Panc1 (cell line): ENCODE measurements around the gene IL22RA1. TPM values are rescaled to one million over a fixed set of nuclear protein-coding genes. Genes with fewer than 3 reads are reported as not detected.

Experiments
- ATAC-seq: fragments of 200-7000 bp; cut with Tn5 transposase; 2 replicates; pipeline ENCODE4 v1.9.1; 2020; ENCODE audit warnings: mild to moderate bottlenecking, moderate library complexity
- BruUV-seq: library from RNA; stranded (reverse); fragments of 400-500 nt; replicated peaks from 2 replicates; lab custom pipeline; 2021; lab: Mats Ljungman, UMichigan
- CTCF ChIA-PET: fragments of 300-600 bp; sonication (Branson Sonifier 250); formaldehyde crosslinking; loops from one replicate; lab custom pipeline; 2022; ENCODE audit warnings: antibody characterized with exemption; lab: Charles Lee
- POLR2A ChIA-PET: fragments of 300-600 bp; sonication (Branson Sonifier 250); formaldehyde crosslinking; loops from one replicate; lab custom pipeline; 2022; ENCODE audit warnings: antibody characterized with exemption; lab: Charles Lee
- DNase-seq: peaks from one replicate; pipeline ENCODE4 v3.0.0-alpha.2; 2010; ENCODE audit warnings: low read depth, low spot score
- H3K27ac ChIP-seq: 2 replicates; pipeline ENCODE4 v1.5.1; 2011; ENCODE audit warnings: mild to moderate bottlenecking, low read length, inconsistent platforms
- H3K27me3 ChIP-seq: fragments of 200-500 bp; sonication (Bioruptor generic); 2 replicates; pipeline ENCODE4 v1.6.0; 2014; ENCODE audit warnings: low read length, inconsistent platforms; ENCODE audit not compliant: control insufficient read depth, insufficient read depth
- H3K36me3 ChIP-seq: fragments of 200-500 bp; sonication (Bioruptor generic); 2 replicates; pipeline ENCODE4 v1.5.1; 2014; ENCODE audit warnings: inconsistent platforms, mild to moderate bottlenecking, low read length, moderate library complexity; ENCODE audit not compliant: control insufficient read depth, insufficient read depth
- H3K4me1 ChIP-seq: 2 replicates; pipeline ENCODE4 v1.5.1; 2011; ENCODE audit warnings: inconsistent platforms, mild to moderate bottlenecking, low read length, moderate library complexity; ENCODE audit not compliant: control insufficient read depth, insufficient read depth
- H3K4me3 ChIP-seq, 2 experiments: 2 replicates each; pipeline ENCODE4 v1.5.1; 2011 to 2012; ENCODE audit warnings: low read depth in 2 of 2, low read length in 2 of 2, mild to moderate bottlenecking in 2 of 2, inconsistent platforms in 1 of 2, moderate library complexity in 1 of 2
- H3K9me3 ChIP-seq: fragments of 200-500 bp; sonication (Bioruptor generic); 2 replicates; pipeline ENCODE4 v1.5.1; 2014; ENCODE audit warnings: low read depth, mild to moderate bottlenecking, inconsistent platforms, low read length, moderate library complexity; ENCODE audit not compliant: control insufficient read depth, insufficient read depth
- CTCF ChIP-seq: fragments of 450-650 bp; IDR thresholded peaks from 2 replicates; pipeline ENCODE4 v1.5.1; 2017; ENCODE audit warnings: mild to moderate bottlenecking
- POLR2AphosphoS5 ChIP-seq: IDR thresholded peaks from 2 replicates; pipeline ENCODE4 v1.6.1; 2012; ENCODE audit warnings: mild to moderate bottlenecking, low read depth, low read length, moderate library complexity
- REST ChIP-seq, 2 experiments: IDR thresholded peaks; 2 replicates each; pipeline ENCODE4 v1.6.1; 2011 to 2012; ENCODE audit warnings: low read depth in 2 of 2, control low read depth in 1 of 2, low read length in 1 of 2, mild to moderate bottlenecking in 1 of 2, moderate library complexity in 1 of 2; ENCODE audit not compliant: insufficient read depth in 1 of 2
- SIN3A ChIP-seq: IDR thresholded peaks from 2 replicates; pipeline ENCODE4 v1.6.1; 2012; ENCODE audit warnings: low read depth, mild to moderate bottlenecking, low read length, moderate library complexity, borderline replicate concordance; ENCODE audit not compliant: insufficient read depth
- TCF7L2 ChIP-seq: IDR thresholded peaks from 2 replicates; pipeline ENCODE4 v1.6.1; 2011; ENCODE audit warnings: mild to moderate bottlenecking, low read depth, low read length, inconsistent platforms
- in situ Hi-C: cut with HindIII; loops from 2 replicates; pipeline ENCODE4 v1.10.0; 2016; ENCODE audit warnings: low sequenced_read_pairs, low pct_unique_long_range_greater_than_20kb
- intact Hi-C: fragments of 100-400 bp; cut with micrococcal nuclease; formaldehyde crosslinking; loops from one replicate; pipeline ENCODE4 v1.10.0; 2022; ENCODE audit not compliant: unreplicated experiment
- total RNA-seq: library from RNA; stranded (reverse); gene quantifications from one replicate; pipeline ENCODE4 v1.2.1, GENCODE V29; 2021; ENCODE audit not compliant: unreplicated experiment

IL22RA1 gene
- total RNA-seq, 1 experiment from 2014 or later = 1.1 TPM

GRCh38 chr1:24095140-24095859 lies 47.6 kb downstream of the IL22RA1 start:
- intact Hi-C loops = no loop called here
- H3K9me3 ChIP-seq = no peaks in the 10 kb centered on the region
- DNase-seq = no peak
- POLR2A ChIA-PET = no interaction called here
- no peak overlapping the region for H3K27ac ChIP-seq
- CTCF ChIA-PET = no interaction called here
- H3K36me3 ChIP-seq = no peaks in the 10 kb centered on the region
- H3K27me3 ChIP-seq = no peaks in the 10 kb centered on the region
- TF ChIP-seq CTCF (no peak), SIN3A (no peak), TCF7L2 (no peak), POLR2AphosphoS5 (no peak), REST (IDR thresholded peaks at IDR 0.05; ENCODE audit: insufficient read depth in 1 of 2, low read depth in 2 of 2, low read length in 1 of 2) (no peak)
- no peak for ATAC-seq
- in situ Hi-C loops = no loop called here
- no peak overlapping the region for H3K4me3 ChIP-seq
- no TSS peak for BruUV-seq
- H3K4me1 ChIP-seq = no peaks in the 10 kb centered on the region

GRCh38 chr1:24094554-24094953 lies 48.4 kb downstream of the IL22RA1 start:
- intact Hi-C loops = no loop called here
- Histone ChIP-seq H3K4me3 (no peak overlapping the region), H3K4me1 (no peaks in the 10 kb centered on the region), H3K27ac (no peak overlapping the region), H3K36me3 (no peaks in the 10 kb centered on the region), H3K9me3 (no peaks in the 10 kb centered on the region), H3K27me3 (no peaks in the 10 kb centered on the region)
- in situ Hi-C loops = no loop called here
- CTCF ChIA-PET = no interaction called here
- DNase-seq (no peak), ATAC-seq (no peak)
- BruUV-seq = no TSS peak
- POLR2A ChIA-PET = no interaction called here
- TF ChIP-seq TCF7L2 (no peak), SIN3A (no peak), CTCF (no peak), REST (IDR thresholded peaks at IDR 0.05; ENCODE audit: insufficient read depth in 1 of 2, low read depth in 2 of 2, low read length in 1 of 2) (no peak)
